Sigmoid colon (tissue), 4 donors: Measurements from ENCODE around the gene MORN2.

ENCODE experiments used
- CTCF ChIP-seq, 4 experiments: fragments of 450-650 bp in 3 of 4; fragments of 200-600 bp in 1 of 4; IDR thresholded peaks; one replicate each; pipeline ENCODE4 v1.5.1; 2016 to 2019; ENCODE audit warnings: antibody characterized with exemption in 4 of 4, mild to moderate bottlenecking in 3 of 4, moderate library complexity in 2 of 4
- EP300 ChIP-seq, 4 donors: sonication (generic); formaldehyde crosslinking; IDR thresholded peaks; one replicate each; pipeline ENCODE4 v1.6.1; 2017; ENCODE audit warnings: antibody characterized with exemption in 4 of 4
- POLR2AphosphoS5 ChIP-seq, 4 donors: sonication (generic); formaldehyde crosslinking; IDR thresholded peaks; one replicate each; pipeline ENCODE4 v1.6.1; 2017; ENCODE audit warnings: antibody characterized with exemption in 4 of 4

- TF ChIP-seq EP300 (IDR thresholded peaks at IDR 0.05), result no peak
- TF ChIP-seq CTCF (IDR thresholded peaks at IDR 0.05), result no peak
- no peak for TF ChIP-seq POLR2AphosphoS5 (IDR thresholded peaks at IDR 0.05)
These were observed 575 bp upstream of the MORN2 start for GRCh38 chr2:38875227-38875575.
